Measurements from ENCODE around the gene VARS2. TPM values are rescaled to one million over a fixed set of nuclear protein-coding genes. Genes with fewer than 3 reads are reported as not detected.
A peak's percentile ranks its signal among the peaks of the same experiment; 100 is the strongest.

The VARS2 gene
- polyA plus RNA-seq, 1 experiment, result 16.1 TPM

- ChIA-PET POLR2A (no interaction called here), CTCF (no interaction called here)
- H3K27me3 ChIP-seq (ENCODE audit: control insufficient read depth, insufficient read depth, low read length), result peaks cover 34% of the 10 kb centered on the region
- no peaks in the 10 kb centered on the region for H3K36me3 ChIP-seq (ENCODE audit: control insufficient read depth, insufficient read depth, low read length)
- H3K4me3 ChIP-seq (ENCODE audit: low read depth, low read length), result no peak overlapping the region
- TF ChIP-seq, protein P1, sequence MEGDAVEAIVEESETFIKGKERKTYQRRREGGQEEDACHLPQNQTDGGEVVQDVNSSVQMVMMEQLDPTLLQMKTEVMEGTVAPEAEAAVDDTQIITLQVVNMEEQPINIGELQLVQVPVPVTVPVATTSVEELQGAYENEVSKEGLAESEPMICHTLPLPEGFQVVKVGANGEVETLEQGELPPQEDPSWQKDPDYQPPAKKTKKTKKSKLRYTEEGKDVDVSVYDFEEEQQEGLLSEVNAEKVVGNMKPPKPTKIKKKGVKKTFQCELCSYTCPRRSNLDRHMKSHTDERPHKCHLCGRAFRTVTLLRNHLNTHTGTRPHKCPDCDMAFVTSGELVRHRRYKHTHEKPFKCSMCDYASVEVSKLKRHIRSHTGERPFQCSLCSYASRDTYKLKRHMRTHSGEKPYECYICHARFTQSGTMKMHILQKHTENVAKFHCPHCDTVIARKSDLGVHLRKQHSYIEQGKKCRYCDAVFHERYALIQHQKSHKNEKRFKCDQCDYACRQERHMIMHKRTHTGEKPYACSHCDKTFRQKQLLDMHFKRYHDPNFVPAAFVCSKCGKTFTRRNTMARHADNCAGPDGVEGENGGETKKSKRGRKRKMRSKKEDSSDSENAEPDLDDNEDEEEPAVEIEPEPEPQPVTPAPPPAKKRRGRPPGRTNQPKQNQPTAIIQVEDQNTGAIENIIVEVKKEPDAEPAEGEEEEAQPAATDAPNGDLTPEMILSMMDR (IDR thresholded peaks at IDR 0.05; ENCODE audit: insufficient read depth, low read depth, low read length), result no peak
- DNase-seq (ENCODE audit: low read depth), result no peak
These were observed 38.0 kb downstream of the VARS2 start for GRCh38 chr6:30951907-30952469.

DNA sequence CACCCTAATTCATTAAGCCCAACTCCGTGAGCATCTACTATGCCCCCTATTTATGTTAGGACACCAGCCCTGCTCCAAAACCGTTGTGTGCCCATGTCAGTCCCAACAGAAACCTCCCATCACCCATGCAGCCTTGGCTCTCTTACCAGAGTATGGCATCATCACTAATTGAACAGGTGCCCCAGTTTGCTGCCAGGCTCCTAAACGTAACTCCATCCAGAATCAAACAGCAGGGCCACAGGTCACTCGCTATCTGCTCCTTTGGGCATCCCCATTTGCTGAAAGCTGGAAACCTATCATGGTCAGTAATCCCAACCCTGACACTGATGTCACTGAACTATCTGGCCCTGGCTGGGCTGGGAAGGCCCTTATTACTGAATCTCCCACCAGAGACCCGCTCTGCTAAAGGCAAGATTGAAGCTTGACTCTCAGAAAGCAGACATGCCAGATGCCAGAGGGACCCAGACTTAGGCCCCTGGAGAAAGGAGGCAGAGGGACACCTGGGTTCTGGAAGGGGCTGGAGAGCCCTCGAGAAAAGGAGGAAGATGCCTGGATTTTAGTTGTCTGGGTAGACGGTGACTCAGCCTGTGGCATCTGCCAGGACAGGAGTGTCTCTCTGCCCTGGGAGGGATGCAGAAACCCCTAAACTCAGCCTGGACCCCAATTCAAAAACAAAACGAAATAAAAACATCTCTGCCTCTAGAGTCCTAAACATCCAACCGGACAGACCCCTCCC, 40.8 kb downstream of the VARS2 start:
- TF ChIP-seq, protein P1 (IDR thresholded peaks at IDR 0.05; ENCODE audit: insufficient read depth, low read depth, low read length), result no peak
- Histone ChIP-seq H3K36me3 (ENCODE audit: control insufficient read depth, insufficient read depth, low read length) (no peaks in the 10 kb centered on the region), H3K27me3 (ENCODE audit: control insufficient read depth, insufficient read depth, low read length) (peaks cover 36% of the 10 kb centered on the region), H3K4me3 (ENCODE audit: low read depth, low read length) (no peak overlapping the region)
- ChIA-PET POLR2A (no interaction called here), CTCF (interaction anchor here (1.1 to 3.3 kb wide), 3 partner anchors 13 to 133 kb away, joined by 4 to 11 read pairs (median 7); no protein-coding TSS in a partner anchor)
- DNase-seq (ENCODE audit: low read depth), result no peak

DNA sequence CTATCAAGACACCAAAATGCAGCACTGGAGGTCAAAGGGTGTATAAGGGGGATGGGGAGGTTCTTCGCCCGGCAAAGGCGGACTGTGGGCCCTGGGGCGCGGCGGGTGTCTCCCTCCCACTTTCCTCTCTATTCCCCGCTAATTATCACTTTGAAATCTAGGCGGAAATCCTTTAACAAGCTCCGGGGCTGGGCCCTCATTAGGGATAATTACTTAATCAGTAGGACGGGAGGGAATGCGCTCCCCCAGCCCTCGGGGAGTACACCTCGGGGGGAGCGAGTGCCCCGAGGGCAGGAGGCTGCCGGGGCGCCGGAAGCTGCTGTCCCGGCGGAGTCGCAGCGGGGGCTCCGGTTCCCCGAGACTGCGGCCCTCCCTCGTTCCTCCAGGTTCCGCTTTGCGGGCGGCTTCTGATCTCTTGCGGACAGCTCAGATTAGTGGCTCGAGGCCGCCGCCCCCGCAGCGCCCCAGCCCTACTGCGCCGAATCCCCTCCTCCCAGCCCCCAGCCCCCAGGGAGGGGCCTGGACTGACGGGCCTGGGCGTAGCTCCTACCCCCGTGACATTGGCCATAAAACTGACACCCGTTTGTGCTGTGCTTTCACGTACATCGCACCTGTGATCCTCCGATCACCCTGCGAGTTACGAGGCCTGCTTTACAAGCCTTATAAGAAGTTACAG, 41.5 kb downstream of the VARS2 start:
- no peak for DNase-seq (ENCODE audit: low read depth)
- POLR2A ChIA-PET, result no interaction called here
- TF ChIP-seq, protein P1 (IDR thresholded peaks at IDR 0.05; ENCODE audit: insufficient read depth, low read depth, low read length), result no peak
- Histone ChIP-seq H3K36me3 (ENCODE audit: control insufficient read depth, insufficient read depth, low read length) (no peaks in the 10 kb centered on the region), H3K4me3 (ENCODE audit: low read depth, low read length) (peak overlapping the region; percentile 37), H3K27me3 (ENCODE audit: control insufficient read depth, insufficient read depth, low read length) (peaks cover 36% of the 10 kb centered on the region)
- CTCF ChIA-PET, result interaction anchor here (0.8 to 3.3 kb wide), 4 partner anchors 12 to 132 kb away, joined by 4 to 11 read pairs (median 6); no protein-coding TSS in a partner anchor

- CTCF ChIA-PET, result no interaction called here
- TF ChIP-seq, protein P1 (IDR thresholded peaks at IDR 0.05; ENCODE audit: insufficient read depth, low read depth, low read length), result no peak
- POLR2A ChIA-PET, result no interaction called here
- Histone ChIP-seq H3K27me3 (ENCODE audit: control insufficient read depth, insufficient read depth, low read length) (peaks cover 32% of the 10 kb centered on the region), H3K4me3 (ENCODE audit: low read depth, low read length) (no peak overlapping the region), H3K36me3 (ENCODE audit: control insufficient read depth, insufficient read depth, low read length) (no peaks in the 10 kb centered on the region)
- DNase-seq (ENCODE audit: low read depth), result no peak
These were observed 43.7 kb downstream of the VARS2 start for GRCh38 chr6:30957716-30958115.
